Fibroblast of villous mesenchyme (primary cell): ENCODE measurements around the gene PPP2R5E. TPM values are rescaled to one million over a fixed set of nuclear protein-coding genes. Genes with fewer than 3 reads are reported as not detected.
A peak's percentile ranks its signal among the peaks of the same experiment; 100 is the strongest.

Experiments used
- DNase-seq: peaks from one replicate; pipeline ENCODE4 v3.0.0-alpha.2; 2010; ENCODE audit warnings: low read depth
- H3K4me3 ChIP-seq: 2 replicates; pipeline ENCODE4 v1.5.1; 2011; ENCODE audit warnings: low read depth, mild to moderate bottlenecking, low read length
- total RNA-seq: library from RNA; depleted of rRNA; stranded (reverse); fragments of >200 nt; gene quantifications from 2 replicates; pipeline ENCODE4 v1.2.3, GENCODE V29; 2012
- TF ChIP-seq, protein P1 (sequence below): IDR thresholded peaks from 2 replicates; pipeline ENCODE4 v1.5.1; 2012; ENCODE audit warnings: low read depth, mild to moderate bottlenecking, low read length; ENCODE audit not compliant: insufficient read depth

PPP2R5E gene
- total RNA-seq, 1 donor: 32.4 TPM

DNA sequence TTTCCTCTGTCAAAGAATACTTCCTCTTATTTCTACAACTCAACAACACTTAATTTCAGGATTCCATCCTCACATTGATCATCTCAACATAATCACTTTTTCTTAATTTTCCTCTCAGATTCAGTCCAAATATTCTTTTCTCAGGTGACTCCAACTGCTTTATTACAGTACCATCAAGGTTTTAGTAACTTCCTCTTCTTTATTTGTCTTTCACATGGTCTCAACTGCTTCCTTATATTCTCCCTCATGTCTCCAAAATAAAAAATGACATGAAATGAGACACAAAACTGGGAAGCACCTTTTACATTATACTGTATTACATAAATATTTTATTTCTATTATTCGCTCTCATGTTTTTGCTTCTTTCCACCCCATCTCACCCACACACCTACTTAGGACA, 55.5 kb downstream of the PPP2R5E start:
- H3K4me3 ChIP-seq: no peak overlapping the region
- no peak for DNase-seq
- TF ChIP-seq, protein P1, sequence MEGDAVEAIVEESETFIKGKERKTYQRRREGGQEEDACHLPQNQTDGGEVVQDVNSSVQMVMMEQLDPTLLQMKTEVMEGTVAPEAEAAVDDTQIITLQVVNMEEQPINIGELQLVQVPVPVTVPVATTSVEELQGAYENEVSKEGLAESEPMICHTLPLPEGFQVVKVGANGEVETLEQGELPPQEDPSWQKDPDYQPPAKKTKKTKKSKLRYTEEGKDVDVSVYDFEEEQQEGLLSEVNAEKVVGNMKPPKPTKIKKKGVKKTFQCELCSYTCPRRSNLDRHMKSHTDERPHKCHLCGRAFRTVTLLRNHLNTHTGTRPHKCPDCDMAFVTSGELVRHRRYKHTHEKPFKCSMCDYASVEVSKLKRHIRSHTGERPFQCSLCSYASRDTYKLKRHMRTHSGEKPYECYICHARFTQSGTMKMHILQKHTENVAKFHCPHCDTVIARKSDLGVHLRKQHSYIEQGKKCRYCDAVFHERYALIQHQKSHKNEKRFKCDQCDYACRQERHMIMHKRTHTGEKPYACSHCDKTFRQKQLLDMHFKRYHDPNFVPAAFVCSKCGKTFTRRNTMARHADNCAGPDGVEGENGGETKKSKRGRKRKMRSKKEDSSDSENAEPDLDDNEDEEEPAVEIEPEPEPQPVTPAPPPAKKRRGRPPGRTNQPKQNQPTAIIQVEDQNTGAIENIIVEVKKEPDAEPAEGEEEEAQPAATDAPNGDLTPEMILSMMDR: no peak

GRCh38 chr14:63486738-63487137, 56.4 kb downstream of the PPP2R5E start:
- no peak for DNase-seq
- TF ChIP-seq, protein P1: no peak
- no peak overlapping the region for H3K4me3 ChIP-seq

GRCh38 chr14:63483315-63483714, 59.9 kb downstream of the PPP2R5E start:
- TF ChIP-seq, protein P1: no peak
- no peak overlapping the region for H3K4me3 ChIP-seq
- no peak for DNase-seq

- H3K4me3 ChIP-seq: no peak overlapping the region
- TF ChIP-seq, protein P1: no peak
- DNase-seq: no peak
These were observed 62.6 kb downstream of the PPP2R5E start for GRCh38 chr14:63480599-63480998.

- H3K4me3 ChIP-seq: no peak overlapping the region
- TF ChIP-seq, protein P1: no peak
- no peak for DNase-seq
These were observed 64.7 kb downstream of the PPP2R5E start for GRCh38 chr14:63478437-63478852.

GRCh38 chr14:63478010-63478409, 65.2 kb downstream of the PPP2R5E start:
- peak overlapping the region; percentile 11 for H3K4me3 ChIP-seq
- TF ChIP-seq, protein P1: no peak
- peak; percentile 44 for DNase-seq

- no peak overlapping the region for H3K4me3 ChIP-seq
- DNase-seq: no peak
- TF ChIP-seq, protein P1: no peak
These were observed 65.6 kb downstream of the PPP2R5E start for GRCh38 chr14:63477556-63477955.
